OCI-LY7 (cell line): ENCODE results near the gene KNCN. TPM values are rescaled to one million over a fixed set of nuclear protein-coding genes. Genes with fewer than 3 reads are reported as not detected.

ENCODE experiments used
- BruUV-seq: library from RNA; stranded (reverse); fragments of 400-500 nt; replicated peaks from 2 replicates; lab custom pipeline; 2021; lab: Mats Ljungman, UMichigan
- CTCF ChIA-PET: fragments of 300-600 bp; sonication (Branson Sonifier 250); formaldehyde crosslinking; loops from one replicate; lab custom pipeline; 2022; ENCODE audit warnings: antibody characterized with exemption; ENCODE audit not compliant: unreplicated experiment; lab: Charles Lee
- POLR2A ChIA-PET: fragments of 300-600 bp; sonication (Branson Sonifier 250); formaldehyde crosslinking; loops from one replicate; lab custom pipeline; 2022; ENCODE audit warnings: antibody characterized with exemption; lab: Charles Lee
- DNase-seq: peaks from one replicate; pipeline ENCODE4 v3.0.0-alpha.2; 2015; ENCODE audit warnings: low spot score
- H2AFZ ChIP-seq: fragments of 200-600 bp; sonication (generic), shearing (Covaris generic); 2 replicates; pipeline ENCODE4 v1.6.1; 2014; ENCODE audit warnings: mild to moderate bottlenecking, antibody characterized with exemption, low read length, moderate library complexity
- H3K27ac ChIP-seq: fragments of 200-600 bp; sonication (generic); 2 replicates; pipeline ENCODE4 v1.5.1; 2014; ENCODE audit warnings: mixed run types, low read depth, mild to moderate bottlenecking, moderate library complexity, low read length, inconsistent platforms; ENCODE audit not compliant: poor library complexity, severe bottlenecking
- H3K36me3 ChIP-seq: fragments of 200-600 bp; sonication (generic); 2 replicates; pipeline ENCODE4 v1.6.1; 2014; ENCODE audit warnings: mild to moderate bottlenecking, antibody characterized with exemption, low read length, moderate library complexity, mixed read lengths; ENCODE audit not compliant: insufficient read depth
- H3K4me1 ChIP-seq: fragments of 200-600 bp; sonication (generic); 2 replicates; pipeline ENCODE4 v1.5.1; 2014; ENCODE audit warnings: mild to moderate bottlenecking, low read length; ENCODE audit not compliant: insufficient read depth, poor library complexity, severe bottlenecking
- H3K4me2 ChIP-seq: fragments of 200-600 bp; sonication (generic); 2 replicates; pipeline ENCODE4 v1.6.1; 2014; ENCODE audit warnings: mild to moderate bottlenecking, low read length
- H3K4me3 ChIP-seq: fragments of 200-600 bp; sonication (generic); 2 replicates; pipeline ENCODE4 v1.5.1; 2014; ENCODE audit warnings: mild to moderate bottlenecking, low read depth, low read length; ENCODE audit not compliant: poor library complexity, severe bottlenecking
- H3K79me2 ChIP-seq: fragments of 200-600 bp; sonication (generic); 2 replicates; pipeline ENCODE4 v1.6.1; 2016; ENCODE audit warnings: low read depth, mild to moderate bottlenecking, low read length, moderate library complexity, mixed read lengths; ENCODE audit not compliant: insufficient read depth
- H3K9me2 ChIP-seq: fragments of 200-600 bp; sonication (generic); 2 replicates; pipeline ENCODE4 v1.6.1; 2016; ENCODE audit warnings: mild to moderate bottlenecking, low read length, mixed read lengths; ENCODE audit not compliant: insufficient read depth
- H3K9me3 ChIP-seq: fragments of 200-600 bp; sonication (generic); 2 replicates; pipeline ENCODE4 v1.6.1; 2014; ENCODE audit warnings: mild to moderate bottlenecking, mixed run types, low read length, mixed read lengths
- H4K20me1 ChIP-seq: fragments of 200-600 bp; sonication (generic); 2 replicates; pipeline ENCODE4 v1.6.1; 2014; ENCODE audit warnings: mild to moderate bottlenecking, antibody characterized with exemption, low read length, moderate library complexity, mixed read lengths; ENCODE audit not compliant: insufficient read depth
- EZH2phosphoT487 ChIP-seq: fragments of 200-600 bp; sonication (generic); IDR thresholded peaks from 2 replicates; pipeline ENCODE4 v1.6.1; 2018; ENCODE audit warnings: low read depth, borderline replicate concordance, mild to moderate bottlenecking, mixed run types, antibody characterized with exemption, low read length, moderate library complexity, mixed read lengths
- intact Hi-C: fragments of 100-400 bp; cut with micrococcal nuclease; formaldehyde crosslinking; loops from one replicate; pipeline ENCODE4 v1.10.0; 2022; ENCODE audit not compliant: unreplicated experiment
- total RNA-seq, 2 experiments: library from RNA; depleted of rRNA in 1 of 2; stranded (reverse); fragments of >200 nt in 1 of 2; shearing (Covaris generic) in 1 of 2; gene quantifications; 2 replicates each; pipeline ENCODE4 v1.2.3, GENCODE V29; 2014 to 2022
- TF ChIP-seq, protein P1 (sequence below): fragments of 200-600 bp; sonication (generic); conservative IDR thresholded peaks from 2 replicates; pipeline ENCODE4 v1.5.1; 2014; ENCODE audit warnings: mild to moderate bottlenecking, antibody characterized with exemption, low read length, moderate library complexity, mixed read lengths

Gene KNCN
- total RNA-seq, 2 experiments from 2014 or later = not detected

DNA sequence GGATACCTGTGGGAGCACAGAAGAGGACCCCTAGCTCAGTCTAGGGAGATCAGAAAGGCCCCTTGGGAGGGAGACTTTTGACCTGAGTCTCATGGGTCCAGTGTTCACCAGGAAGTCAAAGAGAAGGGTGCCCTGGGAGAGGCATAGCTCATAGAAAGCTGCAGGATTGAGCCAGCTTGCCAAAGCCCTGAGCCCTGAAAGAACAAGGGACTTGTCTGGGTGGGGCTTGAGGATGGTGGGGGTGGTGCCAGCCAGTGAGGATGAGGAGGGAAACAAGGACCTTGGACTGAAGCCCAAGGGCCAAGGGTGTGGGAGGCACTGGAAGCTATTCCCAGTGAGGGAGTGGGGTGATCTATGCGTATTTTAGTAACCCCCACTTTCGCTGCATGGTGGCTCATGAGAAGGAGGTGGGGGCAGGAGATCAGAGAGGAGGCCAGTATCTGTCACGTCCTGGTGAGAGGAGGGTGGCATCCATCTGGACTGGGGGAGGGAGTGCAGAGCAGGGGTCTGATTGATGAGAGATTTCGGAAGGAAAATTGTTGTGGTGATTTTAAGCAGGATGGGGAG, 33.4 kb downstream of the KNCN start:
- intact Hi-C loops = no loop called here
- Histone ChIP-seq H3K4me3 (no peak overlapping the region), H3K79me2 (no peaks in the 10 kb centered on the region), H3K4me1 (no peaks in the 10 kb centered on the region), H3K4me2 (no peak overlapping the region), H3K36me3 (no peaks in the 10 kb centered on the region), H3K27ac (no peak overlapping the region), H4K20me1 (no peaks in the 10 kb centered on the region), H3K9me2 (no peaks in the 10 kb centered on the region), H3K9me3 (no peaks in the 10 kb centered on the region), H2AFZ (no peak overlapping the region)
- DNase-seq = no peak
- ChIA-PET CTCF (no interaction called here), POLR2A (no interaction called here)
- TF ChIP-seq, protein P1, sequence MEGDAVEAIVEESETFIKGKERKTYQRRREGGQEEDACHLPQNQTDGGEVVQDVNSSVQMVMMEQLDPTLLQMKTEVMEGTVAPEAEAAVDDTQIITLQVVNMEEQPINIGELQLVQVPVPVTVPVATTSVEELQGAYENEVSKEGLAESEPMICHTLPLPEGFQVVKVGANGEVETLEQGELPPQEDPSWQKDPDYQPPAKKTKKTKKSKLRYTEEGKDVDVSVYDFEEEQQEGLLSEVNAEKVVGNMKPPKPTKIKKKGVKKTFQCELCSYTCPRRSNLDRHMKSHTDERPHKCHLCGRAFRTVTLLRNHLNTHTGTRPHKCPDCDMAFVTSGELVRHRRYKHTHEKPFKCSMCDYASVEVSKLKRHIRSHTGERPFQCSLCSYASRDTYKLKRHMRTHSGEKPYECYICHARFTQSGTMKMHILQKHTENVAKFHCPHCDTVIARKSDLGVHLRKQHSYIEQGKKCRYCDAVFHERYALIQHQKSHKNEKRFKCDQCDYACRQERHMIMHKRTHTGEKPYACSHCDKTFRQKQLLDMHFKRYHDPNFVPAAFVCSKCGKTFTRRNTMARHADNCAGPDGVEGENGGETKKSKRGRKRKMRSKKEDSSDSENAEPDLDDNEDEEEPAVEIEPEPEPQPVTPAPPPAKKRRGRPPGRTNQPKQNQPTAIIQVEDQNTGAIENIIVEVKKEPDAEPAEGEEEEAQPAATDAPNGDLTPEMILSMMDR = no peak
- TF ChIP-seq EZH2phosphoT487 = no peak
- no TSS peak for BruUV-seq

DNA sequence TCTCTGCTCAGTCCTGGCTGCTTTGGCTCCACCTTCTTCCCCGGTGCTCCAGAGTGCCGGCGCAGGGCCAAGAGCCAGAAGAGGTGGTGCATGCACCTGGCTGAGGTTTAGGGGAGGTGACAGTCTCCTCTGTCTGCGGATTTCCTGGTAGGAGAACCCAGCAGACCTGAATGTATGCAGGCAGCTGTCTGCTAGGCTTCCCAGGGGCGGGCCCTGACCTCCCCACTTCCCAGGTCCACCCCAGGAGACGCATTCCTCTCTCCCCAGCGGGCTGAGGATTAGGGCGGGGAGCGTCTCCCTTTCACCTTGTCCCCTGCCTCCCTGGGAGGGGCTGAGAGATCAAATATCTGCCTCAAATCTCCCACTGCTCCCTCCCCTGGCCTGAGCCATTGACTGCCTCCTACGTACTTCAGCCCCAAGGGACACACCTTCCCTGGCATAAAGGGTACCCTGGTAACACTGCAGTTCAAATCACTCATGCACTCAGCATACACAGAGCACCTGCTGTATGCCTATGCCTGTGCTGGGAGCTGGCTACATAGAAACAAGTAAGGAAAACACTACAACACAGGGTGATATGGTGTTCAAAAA, 34.3 kb downstream of the KNCN start:
- Histone ChIP-seq H2AFZ (no peak overlapping the region), H3K4me2 (no peak overlapping the region), H3K36me3 (no peaks in the 10 kb centered on the region), H4K20me1 (no peaks in the 10 kb centered on the region), H3K4me1 (no peaks in the 10 kb centered on the region), H3K9me2 (no peaks in the 10 kb centered on the region), H3K9me3 (no peaks in the 10 kb centered on the region), H3K79me2 (no peaks in the 10 kb centered on the region), H3K27ac (no peak overlapping the region), H3K4me3 (no peak overlapping the region)
- no peak for TF ChIP-seq EZH2phosphoT487
- TF ChIP-seq, protein P1 = no peak
- ChIA-PET POLR2A (no interaction called here), CTCF (no interaction called here)
- no TSS peak for BruUV-seq
- no peak for DNase-seq
- intact Hi-C loops = no loop called here

DNA sequence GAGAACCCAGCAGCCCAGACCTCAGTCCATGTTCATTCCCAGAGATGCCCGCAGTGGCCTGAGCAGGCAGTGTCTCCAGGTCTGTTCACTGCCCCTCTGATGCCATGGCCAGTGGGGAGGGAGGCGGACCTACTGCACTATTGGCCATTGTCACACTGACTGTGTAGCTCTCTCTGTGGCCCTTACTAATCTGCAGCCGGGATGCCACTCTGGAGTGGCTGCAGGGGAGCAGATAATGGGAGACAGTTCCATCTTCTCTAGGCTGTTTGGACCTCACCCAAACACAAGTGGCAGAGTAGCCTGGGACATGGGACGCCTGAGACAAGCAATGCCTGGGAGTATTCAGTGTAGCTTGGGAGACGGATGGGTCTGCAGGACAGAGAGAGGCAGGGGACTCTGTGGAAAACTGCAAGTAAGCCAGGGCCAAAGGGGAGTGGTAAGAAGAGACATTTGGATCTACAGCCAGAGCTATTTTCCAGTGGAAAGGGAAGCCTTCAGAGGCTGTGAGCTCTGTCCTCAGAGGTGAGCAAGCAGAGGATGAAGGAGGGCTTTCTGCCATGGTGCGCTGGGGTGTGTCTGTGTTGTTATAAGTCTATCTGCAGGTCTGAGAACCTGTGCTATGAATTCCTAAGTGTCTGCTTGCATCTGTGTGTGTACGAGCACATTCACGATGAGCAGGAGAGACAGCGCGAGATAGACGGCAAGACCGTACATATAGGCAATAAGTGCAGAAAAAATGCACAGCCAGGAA, 35.1 kb downstream of the KNCN start:
- Histone ChIP-seq H3K4me2 (no peak overlapping the region), H3K4me1 (no peaks in the 10 kb centered on the region), H3K36me3 (no peaks in the 10 kb centered on the region), H3K4me3 (no peak overlapping the region), H4K20me1 (no peaks in the 10 kb centered on the region), H3K79me2 (no peaks in the 10 kb centered on the region), H3K27ac (no peak overlapping the region), H3K9me3 (no peaks in the 10 kb centered on the region), H3K9me2 (no peaks in the 10 kb centered on the region), H2AFZ (no peak overlapping the region)
- POLR2A ChIA-PET = no interaction called here
- intact Hi-C loops = no loop called here
- no peak for DNase-seq
- CTCF ChIA-PET = no interaction called here
- no TSS peak for BruUV-seq
- TF ChIP-seq, protein P1 = no peak
- TF ChIP-seq EZH2phosphoT487 = no peak
